Measurements from ENCODE around the gene GHRHR.

DNA sequence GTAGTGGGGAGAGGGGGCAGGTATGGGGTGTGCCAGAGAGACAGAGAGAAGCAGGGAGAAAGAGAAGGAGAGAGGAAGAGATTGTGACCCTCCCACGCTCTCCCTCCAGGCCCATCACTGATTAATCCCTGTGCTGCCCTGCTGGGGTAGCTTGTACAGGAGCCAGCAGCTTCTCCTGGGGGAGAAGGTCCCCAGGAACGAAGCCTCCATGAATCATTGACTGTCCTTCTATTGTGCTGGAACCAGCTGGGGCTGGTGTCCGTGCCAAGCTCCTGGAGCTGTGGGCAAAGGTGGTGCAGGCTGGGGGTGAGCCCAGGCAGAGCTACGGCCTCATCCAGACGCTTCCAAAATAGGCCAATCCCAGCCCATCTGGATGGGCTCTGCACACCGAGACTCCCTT lies 31.2 kb upstream of the GHRHR start:
- TF ChIP-seq POLR2AphosphoS5 (IDR thresholded peaks at IDR 0.05) = no peak
- TF ChIP-seq, protein P1, sequence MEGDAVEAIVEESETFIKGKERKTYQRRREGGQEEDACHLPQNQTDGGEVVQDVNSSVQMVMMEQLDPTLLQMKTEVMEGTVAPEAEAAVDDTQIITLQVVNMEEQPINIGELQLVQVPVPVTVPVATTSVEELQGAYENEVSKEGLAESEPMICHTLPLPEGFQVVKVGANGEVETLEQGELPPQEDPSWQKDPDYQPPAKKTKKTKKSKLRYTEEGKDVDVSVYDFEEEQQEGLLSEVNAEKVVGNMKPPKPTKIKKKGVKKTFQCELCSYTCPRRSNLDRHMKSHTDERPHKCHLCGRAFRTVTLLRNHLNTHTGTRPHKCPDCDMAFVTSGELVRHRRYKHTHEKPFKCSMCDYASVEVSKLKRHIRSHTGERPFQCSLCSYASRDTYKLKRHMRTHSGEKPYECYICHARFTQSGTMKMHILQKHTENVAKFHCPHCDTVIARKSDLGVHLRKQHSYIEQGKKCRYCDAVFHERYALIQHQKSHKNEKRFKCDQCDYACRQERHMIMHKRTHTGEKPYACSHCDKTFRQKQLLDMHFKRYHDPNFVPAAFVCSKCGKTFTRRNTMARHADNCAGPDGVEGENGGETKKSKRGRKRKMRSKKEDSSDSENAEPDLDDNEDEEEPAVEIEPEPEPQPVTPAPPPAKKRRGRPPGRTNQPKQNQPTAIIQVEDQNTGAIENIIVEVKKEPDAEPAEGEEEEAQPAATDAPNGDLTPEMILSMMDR (IDR thresholded peaks at IDR 0.05) = no peak
- no peak for TF ChIP-seq POLR2A (IDR thresholded peaks at IDR 0.05)
- no peak for TF ChIP-seq EP300 (IDR thresholded peaks at IDR 0.05)
